HG02610 (cell line): ENCODE results near the gene CCDC50.

Source experiments
- ATAC-seq: cut with Tn5 transposase; IDR thresholded peaks from one replicate; pipeline ENCODE4 v1.9.1; 2021; ENCODE audit warnings: mild to moderate bottlenecking, moderate library complexity; ENCODE audit not compliant: unreplicated experiment

The CCDC50 gene

DNA sequence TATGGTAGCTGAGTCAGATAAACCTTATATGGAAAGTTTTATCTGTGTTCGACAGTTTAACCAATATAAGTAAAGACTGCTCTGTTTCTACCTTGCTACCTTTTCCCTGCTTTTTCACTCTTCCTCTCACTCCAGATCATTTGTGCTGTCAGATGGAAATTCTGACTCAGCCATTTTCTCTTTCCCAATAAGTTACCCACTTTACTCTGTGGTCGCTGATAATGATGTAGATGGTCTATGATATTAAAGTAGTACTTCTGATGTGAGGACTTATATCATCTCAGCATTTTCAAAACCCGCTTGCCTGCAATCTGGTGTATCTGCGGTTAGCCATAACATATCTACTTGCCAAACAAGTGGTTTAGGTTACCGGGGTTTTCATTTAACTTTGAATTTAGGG is 16.1 kb downstream of the CCDC50 start:
- no peak for ATAC-seq

DNA sequence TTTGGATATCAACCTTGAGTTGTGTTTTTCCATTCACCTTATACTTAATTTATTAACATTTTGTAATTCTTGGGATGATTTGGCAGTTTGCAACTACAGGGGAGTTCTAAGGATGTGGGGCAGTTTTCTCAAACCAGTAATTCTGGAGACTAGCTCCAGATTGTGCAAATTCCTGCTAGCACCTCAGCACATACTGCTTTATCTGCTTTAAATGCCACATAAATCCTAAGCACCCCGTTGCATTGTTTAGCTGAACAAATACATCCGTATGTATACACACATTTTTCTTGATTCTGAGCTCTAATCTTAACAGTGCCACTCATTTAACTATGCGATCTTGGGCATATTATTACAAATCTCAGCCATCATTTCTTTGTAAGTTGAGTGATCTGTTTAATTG is 18.0 kb downstream of the CCDC50 start:
- no peak for ATAC-seq

- no peak for ATAC-seq
These were observed 18.9 kb downstream of the CCDC50 start for GRCh38 chr3:191348098-191348497.

DNA sequence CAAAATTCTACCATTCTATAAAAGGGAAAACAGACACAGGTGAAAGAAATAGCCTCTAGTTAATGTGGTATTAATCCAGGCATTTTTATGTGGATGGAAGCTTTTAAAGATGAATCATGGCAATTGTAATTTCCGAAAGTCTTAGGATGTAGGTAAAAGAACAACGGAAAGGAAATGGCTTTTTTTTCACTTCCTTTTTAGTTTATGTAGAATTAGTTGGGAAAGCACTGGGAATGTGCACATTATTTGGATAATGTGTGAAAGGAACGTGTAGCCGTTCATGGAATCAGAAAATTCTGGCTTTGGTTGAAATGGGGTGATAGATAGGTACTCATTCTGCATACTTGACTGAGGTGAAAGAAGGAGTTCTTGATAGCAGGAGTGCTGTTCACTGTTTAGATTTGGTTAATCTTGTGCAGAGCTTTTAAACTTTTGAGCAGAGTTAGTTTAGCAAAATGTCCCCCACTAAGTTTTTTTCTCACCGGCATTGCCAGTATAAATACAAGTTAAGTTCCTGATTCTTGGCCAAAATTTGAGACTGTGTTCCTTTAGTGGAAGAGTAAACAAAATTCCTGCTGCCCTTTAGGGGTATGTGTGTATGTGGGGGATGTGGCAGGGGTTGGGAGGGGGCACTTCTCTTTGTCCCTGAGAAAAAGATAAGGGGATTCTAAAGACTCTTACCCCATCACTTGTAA is 21.3 kb downstream of the CCDC50 start:
- ATAC-seq: no peak

GRCh38 chr3:191352014-191352413 is 22.8 kb downstream of the CCDC50 start:
- no peak for ATAC-seq

- no peak for ATAC-seq
These were observed 24.0 kb downstream of the CCDC50 start for GRCh38 chr3:191353022-191353777.

- peak; percentile 92 for ATAC-seq
These were observed 26.2 kb downstream of the CCDC50 start for GRCh38 chr3:191355406-191355805.

DNA sequence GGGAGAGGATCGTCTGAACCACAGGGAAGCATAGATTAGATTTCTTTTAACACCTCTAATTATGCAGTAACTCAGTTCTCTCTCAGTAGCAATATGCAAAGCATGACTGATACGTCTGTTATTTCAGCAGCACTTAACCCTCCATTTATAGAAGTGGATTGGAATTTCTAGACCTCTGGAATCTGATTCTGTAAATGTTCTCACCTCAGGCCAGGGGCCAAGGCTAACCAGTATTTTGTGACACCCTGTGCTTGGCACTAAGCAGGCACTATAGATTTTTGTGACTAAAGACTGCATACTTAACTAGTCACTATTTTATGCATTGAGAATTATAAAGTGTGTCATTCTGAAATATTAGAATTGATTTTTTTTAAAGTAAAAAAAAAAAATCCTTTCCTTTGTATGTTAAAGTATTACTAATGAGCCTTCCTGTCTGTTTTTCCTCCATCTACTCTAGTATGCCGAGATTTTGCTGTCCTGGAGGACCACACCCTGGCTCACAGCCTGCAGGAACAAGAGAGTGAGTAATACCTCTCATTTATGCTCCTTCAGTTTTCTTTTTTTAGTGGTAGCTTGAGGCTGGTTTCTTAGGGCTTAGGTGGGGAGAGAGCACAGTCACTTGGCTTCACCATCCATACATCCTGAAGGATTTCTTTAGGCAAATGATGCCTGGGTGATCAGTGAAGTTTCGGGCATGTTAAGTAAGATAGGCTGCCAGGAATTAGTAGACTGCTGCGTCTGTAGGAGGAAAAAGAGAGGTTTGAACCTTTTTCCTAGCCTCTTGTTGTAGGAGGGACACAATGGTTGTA is 27.6 kb downstream of the CCDC50 start:
- no peak for ATAC-seq

DNA sequence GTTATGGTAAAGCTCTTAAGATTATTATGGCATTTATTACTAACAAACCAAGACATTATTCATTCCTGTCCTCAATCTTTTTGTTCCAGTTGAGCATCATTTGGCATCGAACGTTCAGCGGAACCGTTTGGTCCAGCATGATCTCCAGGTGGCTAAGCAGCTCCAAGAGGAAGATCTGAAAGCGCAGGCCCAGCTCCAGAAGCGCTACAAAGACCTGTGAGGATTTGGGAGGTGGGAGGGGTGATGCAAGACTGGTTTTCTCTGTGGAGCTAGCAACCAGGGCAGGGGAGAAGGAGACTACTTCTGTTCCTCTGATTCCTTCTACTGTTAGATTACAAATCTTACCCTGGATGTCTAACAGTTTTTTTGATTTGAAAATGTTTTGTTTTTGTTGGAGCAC is 28.7 kb downstream of the CCDC50 start:
- no peak for ATAC-seq

DNA sequence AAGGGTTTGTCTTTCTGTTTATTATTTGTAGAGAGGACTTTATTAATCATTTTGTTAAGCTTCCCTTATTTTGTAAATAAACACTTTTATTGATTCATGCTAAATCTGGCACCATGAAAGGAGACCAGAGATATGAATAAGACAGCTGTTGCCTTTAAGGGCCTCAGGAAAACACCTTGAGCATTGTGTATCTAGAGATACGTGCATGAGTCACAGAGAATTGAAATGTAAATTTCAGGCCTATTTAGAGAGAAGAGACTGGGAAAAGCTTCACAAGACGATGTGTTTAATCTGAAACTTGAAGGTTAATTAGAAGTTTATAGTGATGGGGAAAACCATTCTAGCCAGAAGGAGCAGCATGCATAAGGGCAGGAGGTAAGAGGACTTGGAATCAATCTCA is 29.7 kb downstream of the CCDC50 start:
- ATAC-seq: peak; percentile 50

DNA sequence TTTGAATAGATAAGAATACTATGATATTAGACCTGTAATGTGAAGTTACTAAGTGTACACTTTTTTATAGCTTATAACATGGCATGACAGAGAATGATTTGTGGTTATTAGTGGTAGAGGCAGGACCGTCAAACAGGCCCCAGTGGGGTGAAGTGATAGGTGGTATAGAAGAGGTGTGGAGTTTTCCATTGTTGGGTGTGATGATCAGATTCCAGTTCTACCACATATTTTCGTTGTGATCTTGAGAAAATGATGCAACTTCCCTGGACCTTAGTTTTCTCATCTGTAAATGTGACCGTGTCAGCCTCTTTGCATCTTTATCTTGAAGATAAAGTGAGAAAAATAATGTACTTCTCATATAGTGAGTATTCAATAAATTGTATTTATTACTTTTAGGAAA is 31.4 kb downstream of the CCDC50 start:
- no peak for ATAC-seq

DNA sequence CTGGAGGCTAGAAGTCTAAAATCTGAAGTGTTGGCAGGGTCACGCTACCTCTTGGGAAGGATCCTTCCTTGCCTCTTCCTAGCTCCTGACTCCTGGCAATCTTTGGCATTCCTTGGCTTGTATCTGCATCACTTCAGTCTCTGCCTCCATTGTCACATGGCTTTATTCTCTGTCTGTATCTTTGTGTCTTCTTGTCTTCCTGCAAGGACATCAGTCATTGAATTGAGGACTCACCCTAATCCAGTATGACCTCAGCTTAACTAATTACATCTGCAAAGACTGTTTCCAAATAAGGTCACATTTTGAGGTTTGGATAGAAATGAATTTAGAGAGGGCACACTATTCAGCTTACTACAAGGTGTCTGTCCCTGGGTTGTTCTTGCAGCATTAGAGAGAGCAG is 32.3 kb downstream of the CCDC50 start:
- no peak for ATAC-seq

- ATAC-seq: no peak
These were observed 32.8 kb downstream of the CCDC50 start for GRCh38 chr3:191362037-191362436.

DNA sequence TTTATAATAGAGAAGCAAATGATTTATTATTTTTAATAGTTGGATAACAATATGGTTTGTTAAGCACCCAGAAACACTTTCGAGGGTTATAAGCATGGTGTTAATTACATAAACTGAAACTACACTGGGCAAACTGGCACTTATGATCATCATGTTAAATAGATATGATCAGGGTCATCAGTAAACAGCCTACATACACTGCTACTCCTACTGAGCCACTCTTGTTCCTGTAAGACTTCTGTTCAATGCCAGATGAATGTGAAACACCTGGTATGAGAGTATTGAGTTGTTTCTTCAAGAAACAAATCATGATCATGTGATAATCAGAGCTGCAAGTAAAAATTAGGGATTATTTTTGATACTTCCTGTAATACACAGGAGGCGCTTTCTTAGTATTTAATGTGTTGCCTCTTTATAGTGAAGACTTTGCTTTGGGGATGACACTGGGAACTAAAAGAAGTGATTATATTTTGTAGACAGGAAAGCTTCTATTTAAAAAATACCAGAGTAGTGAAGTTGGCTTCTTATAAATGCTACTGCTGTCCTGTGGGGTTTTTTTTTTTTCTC is 33.4 kb downstream of the CCDC50 start:
- ATAC-seq: peak; percentile 55

DNA sequence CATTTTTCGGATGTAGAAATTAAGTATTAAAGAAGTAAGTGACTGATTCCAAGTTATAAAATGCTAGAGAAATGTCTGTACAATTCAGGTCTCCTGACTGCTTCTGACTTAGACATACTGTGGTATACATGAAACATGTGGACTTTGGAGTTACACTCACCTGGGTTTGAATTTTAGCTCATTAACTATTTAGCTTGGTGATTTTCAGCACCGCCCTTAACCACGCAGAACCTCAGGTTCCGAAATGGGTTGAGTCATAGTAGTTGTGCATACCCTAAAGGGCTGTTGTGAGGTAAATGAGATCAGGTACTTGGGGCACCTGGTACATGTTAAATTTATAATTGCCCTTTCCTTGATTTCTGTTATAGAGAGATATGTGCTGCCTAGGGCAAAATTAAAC is 34.0 kb downstream of the CCDC50 start:
- no peak for ATAC-seq

DNA sequence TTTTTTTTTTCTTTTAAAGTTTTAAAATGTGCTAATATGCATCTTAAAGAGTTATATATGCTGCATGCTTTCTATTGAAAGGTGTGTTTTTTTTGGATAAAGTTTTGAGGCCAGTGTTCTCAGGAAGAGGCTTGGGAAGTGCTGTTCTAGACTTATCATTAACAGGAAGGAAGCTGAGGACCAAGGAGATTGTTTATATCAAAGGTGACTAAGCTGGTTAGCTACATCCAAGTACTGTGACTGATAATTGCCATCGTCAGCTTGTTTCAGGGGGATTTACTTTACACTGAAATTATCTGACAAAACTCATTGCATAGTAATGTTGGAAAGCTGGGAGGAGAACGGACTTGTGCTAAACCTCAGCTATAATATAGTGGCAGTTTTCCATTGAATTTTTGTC is 37.5 kb downstream of the CCDC50 start:
- no peak for ATAC-seq

DNA sequence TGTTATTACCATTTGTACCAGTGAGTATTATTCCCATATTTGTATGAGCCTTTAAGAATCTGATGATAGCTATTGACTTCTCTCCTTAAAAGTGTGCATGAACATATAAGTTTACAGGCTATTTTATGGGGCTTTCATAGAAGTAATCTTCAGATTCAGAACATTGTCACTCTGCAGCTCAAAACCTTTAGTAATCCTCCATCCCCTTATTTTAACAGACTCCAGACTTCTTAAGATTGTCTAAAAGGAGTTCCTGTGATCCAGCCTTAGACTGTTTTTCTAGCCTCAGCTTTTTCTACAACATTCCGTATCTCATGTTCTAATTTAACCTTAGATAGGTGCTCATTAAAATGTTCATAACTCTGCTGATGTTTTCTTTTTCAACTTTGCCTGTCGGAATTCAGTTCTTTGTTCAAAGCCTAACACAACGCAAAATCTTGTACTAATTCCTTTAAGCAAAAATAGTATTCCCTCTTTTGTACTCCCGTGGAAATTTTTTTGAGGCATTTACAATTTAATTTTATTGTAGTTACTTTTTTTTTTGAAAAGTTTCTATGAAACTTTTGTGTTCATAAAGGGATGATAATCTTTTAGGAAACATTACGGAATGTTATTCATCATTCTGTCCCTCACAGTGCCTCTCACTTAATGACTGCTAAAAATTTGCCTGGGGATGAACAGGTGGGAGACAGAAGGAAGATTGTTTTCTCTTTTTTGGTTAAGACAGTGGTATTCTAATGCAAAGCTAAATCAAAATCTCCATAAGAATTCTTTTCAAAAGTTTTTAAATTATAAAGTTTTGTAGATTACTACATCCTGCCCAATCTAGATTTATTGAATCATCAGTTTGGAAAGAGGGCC is 39.8 kb downstream of the CCDC50 start:
- ATAC-seq: no peak

GRCh38 chr3:191369616-191370010 is 40.4 kb downstream of the CCDC50 start:
- no peak for ATAC-seq

GRCh38 chr3:191372122-191372521 is 42.9 kb downstream of the CCDC50 start:
- peak; percentile 44 for ATAC-seq

DNA sequence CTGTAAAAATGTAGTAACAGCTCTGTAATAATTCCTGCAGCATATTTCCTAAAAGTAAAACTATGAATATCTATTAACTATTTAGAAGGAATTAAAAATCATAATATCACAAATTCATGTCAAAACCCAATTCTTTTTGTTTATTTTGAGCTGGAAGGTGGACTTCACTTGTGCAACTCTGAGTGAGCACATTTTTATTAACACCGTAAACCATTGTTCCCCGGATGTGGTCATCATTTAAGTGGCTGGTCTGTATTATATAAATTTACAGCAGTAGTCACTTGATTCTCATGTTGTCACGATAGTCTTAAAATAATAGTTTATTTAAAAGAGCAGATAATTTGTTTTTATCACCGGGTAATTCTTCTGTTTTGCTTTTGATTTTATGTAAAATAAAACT is 44.1 kb downstream of the CCDC50 start:
- ATAC-seq: no peak
